ENCODE measurements around the gene FAR2. TPM values are rescaled to one million over a fixed set of nuclear protein-coding genes. Genes with fewer than 3 reads are reported as not detected.

Gene FAR2
- polyA plus RNA-seq, 1 donor (not counting 4 experiments of a cell fraction or from before 2014, with no cell fraction given) = 9.2 TPM

Other genes starting within 250 kb of the FAR2 start
- gene ERGIC2, start 231.9 kb downstream of the FAR2 start, polyA plus RNA-seq = 39.1 to 62.4 TPM (median 44.7 TPM) in 3 replicates

All from keratinocyte (primary cell).